AG09319 (cell line): Measurements from ENCODE around the gene YKT6.

Experiments used
- DNase-seq: peaks from one replicate; pipeline ENCODE4 v3.0.0-alpha.2; 2010; ENCODE audit warnings: low read depth; ENCODE audit errors: extremely low read depth
- CTCF ChIP-seq: IDR thresholded peaks from 2 replicates; pipeline ENCODE4 v1.5.1; 2011; ENCODE audit warnings: low read depth, mild to moderate bottlenecking, inconsistent platforms, low read length, moderate library complexity

YKT6 gene

DNA sequence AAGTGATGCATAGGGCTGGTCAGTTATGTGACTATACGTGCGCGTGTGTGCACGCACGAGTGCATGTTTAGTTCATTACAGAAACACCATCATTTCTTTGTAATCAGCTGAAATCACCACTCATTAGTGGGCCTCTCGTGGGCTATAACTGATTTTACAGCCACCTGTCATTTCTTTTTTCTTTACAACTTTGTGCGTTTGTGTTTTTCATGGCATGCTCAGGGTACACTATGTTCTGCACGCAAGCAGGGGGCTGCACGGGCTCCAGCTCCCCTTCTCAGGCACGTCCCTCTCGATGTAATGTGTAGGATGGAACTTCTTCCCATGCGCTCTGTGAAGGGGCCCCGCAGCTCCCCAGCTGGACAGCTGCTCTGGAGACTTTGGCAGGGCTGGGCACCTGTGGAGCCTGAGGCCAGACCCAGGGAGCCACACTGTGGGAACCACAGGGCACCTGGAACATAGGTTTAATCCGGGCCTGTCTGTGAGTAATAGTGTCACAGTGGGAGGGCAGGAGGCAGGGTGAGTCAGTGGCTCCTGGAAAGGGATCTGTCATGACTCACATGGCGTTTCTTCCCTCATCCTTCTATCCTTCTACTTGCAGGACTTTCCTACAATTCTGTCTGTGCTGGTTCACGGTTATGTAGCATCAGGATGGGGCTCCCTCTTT lies 16.4 kb upstream of the YKT6 start:
- no peak for DNase-seq

GRCh38 chr7:44184873-44185446 lies 15.8 kb upstream of the YKT6 start:
- DNase-seq: no peak
- TF ChIP-seq CTCF: no peak

More for the DNA sequence above, 16.4 kb upstream of the YKT6 start:
- TF ChIP-seq CTCF: no peak

DNA sequence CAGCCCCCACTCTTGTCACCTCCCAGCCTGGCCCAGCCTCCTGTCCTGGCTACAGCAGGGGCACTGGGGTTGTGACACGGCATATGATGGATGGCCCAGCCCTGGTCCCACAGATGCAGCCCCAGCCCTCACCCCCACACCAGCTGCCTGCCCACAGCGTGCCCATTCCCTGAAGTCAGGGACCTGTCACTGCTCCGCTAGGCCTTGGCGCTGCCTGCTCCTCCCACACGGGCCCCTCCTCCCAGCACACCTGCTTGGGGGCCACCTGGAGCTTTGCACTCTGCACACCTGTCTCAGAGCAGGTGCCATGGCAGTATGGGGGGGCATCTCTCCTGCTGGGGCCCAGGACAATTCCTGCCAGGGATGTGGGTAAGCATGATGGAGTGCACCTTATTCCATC lies 15.0 kb upstream of the YKT6 start:
- no peak for TF ChIP-seq CTCF
- no peak for DNase-seq

DNA sequence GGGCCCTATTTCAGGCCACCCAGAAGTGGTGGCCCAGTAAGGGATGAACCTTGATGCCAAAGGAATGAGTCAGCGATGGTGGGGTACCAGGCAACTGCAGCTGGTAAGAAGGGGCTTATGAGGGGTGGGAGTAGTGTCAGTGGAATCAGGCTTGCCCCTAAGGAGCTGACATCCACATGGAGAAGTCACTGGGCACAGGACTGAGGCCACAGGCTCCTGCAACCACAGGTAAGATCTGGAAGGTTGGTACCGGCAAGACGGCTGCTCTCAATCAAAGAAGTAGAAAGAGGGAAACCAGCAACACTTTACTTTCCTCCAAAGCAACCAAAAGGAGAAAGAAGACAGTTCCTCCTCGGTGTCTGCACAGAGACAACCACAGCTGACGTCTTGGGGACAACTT lies 14.0 kb upstream of the YKT6 start:
- DNase-seq: no peak
- no peak for TF ChIP-seq CTCF

GRCh38 chr7:44187636-44188416 lies 13.0 kb upstream of the YKT6 start:
- no peak for TF ChIP-seq CTCF
- no peak for DNase-seq

DNA sequence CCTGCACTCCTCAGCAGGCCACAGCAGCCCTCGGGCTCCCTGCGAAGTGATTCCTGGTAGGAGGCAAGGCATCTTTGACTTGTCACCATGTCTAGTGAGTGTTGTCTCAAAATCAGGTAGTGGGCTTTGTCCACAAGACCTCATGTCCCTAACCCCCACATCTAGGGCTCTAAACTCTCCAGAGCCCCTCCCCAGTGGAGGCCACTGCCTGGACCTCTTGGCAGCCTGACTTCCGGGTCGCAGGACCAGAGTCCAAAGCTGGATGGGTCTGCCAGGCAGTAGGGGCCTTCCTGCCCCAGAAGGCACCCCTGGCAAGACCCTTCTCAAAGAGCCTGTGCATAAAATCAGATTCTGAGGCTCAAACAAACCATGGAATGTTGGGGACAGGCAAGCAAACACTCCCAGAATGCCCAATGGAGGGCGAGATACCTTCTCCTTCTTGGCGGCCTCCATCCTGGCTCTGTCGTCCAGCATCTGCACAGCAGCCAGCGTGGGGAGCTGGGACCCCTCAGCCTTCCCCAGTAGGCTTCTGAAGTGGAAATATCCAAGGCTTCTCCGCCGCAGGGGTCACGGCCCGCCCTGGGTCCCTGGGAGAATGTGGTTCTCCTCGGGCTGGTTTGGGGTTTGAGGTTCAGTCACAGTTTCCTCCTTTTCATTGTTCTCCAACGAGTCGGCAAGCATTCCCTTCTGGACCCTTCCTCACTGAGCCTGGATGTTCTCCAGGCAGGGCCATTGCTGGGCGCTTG lies 12.1 kb upstream of the YKT6 start:
- no peak for TF ChIP-seq CTCF
- no peak for DNase-seq
